ENCODE results near the gene CTAGE4. TPM values are rescaled to one million over a fixed set of nuclear protein-coding genes. Genes with fewer than 3 reads are reported as not detected.
"Not testable (repeated sequence)": the region's sequence is repeated elsewhere in the genome, so short reads cannot be mapped to it uniquely, and the experiment has no call there.

The CTAGE4 gene
- total RNA-seq, 1 donor: 1.7 TPM

DNA sequence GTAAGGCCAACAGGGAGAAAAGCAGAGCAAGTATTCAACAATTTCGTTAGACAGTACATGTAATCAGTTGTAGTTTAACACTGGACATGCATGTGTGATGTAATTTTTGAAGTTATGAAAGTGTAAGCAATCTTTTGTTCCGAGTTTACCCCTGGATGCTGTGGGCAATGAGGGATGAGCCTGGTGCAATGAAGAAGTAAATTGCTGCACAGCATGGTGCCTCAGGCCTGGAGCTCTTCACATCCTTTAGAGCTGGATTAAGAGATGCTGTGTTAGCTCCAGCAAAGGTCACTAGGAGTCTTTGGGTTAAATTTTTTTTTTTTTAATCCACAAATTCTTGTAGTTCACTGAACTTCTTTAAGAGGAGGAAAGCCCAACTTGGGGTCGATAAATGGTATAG lies 19.8 kb downstream of the CTAGE4 start:
- H3K4me3 ChIP-seq (ENCODE audit: low read depth, low read length); DNase-seq (ENCODE audit: low read depth): not testable (repeated sequence)

DNA sequence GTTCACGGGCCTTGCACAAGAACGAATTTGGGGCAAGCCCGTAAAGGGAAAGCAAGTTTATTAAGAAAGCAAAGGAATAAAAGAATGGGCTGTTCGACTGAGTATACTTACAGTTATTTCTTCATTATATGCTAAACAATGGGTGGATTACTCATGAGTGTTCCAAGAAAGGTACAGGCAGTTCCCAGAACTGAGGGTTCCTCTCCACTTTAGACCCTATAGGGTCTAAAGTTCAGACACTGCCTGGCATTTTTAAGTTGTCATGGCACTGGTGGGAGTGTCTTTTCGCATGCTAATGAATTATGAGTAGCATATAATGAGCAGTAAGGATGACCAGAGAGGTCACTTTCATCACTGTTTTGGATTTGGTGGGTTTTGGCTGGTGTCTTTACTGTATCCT lies 22.0 kb downstream of the CTAGE4 start:
- DNase-seq (ENCODE audit: low read depth); H3K4me3 ChIP-seq (ENCODE audit: low read depth, low read length): not testable (repeated sequence)

DNA sequence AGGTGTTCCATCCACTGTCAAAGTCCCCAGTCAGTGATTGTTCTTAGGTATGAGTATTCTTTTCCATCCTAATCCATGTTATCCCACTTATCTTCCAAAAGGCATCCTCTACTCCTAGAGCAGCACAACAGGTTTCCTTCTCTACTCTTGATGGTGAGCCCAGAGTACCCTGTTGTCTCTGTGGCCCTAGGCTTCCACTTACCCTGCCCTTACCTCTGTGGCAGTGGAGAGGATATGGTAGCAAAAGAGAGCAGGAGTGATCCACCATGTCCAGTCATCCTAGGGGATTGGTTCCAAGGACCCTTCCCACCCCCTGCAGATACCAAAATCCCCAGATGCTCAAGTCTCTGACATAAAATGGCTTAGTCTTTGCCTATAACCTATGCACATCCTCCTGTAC lies 33.9 kb downstream of the CTAGE4 start:
- H3K4me3 ChIP-seq (ENCODE audit: low read depth, low read length); DNase-seq (ENCODE audit: low read depth): not testable (repeated sequence)

DNA sequence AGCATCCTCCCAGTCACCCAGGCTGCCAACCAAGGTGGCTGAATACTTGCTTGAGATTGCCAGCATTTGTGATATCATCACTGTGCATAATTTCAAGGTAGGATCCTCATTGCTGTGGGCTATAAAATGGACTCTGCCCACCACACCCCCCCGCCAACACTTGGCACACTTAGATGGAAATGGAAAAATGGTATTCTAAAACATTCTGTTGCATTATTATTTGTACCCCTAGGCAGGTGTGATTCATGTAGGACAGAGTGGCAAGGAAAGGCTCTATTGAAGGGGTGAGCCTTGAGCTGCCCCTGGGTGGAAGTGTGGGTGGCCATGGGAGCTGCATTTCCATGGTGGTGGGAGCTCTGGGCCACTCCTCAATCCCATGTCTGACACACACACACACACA lies 35.3 kb downstream of the CTAGE4 start:
- DNase-seq (ENCODE audit: low read depth); H3K4me3 ChIP-seq (ENCODE audit: low read depth, low read length): not testable (repeated sequence)

DNA sequence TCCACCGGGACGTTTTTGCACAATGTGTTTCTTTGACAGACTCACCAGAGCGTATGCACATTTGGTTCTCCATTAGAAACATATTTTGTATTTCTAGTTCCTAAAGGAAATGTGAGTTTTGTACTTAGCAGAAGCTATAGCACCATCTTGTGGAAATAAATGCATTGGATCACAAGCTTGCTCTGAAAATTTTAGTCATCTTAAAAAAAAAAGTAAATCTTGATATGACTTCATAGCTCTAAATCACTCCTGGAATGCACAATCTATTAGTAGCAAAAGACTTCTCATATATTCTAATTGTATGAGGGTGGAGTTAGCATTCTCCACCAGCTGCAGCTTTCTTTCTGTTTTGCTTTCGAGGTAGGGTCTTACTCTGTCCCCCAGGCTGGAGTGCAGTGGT lies 35.9 kb downstream of the CTAGE4 start:
- DNase-seq (ENCODE audit: low read depth): not testable (repeated sequence)

DNA sequence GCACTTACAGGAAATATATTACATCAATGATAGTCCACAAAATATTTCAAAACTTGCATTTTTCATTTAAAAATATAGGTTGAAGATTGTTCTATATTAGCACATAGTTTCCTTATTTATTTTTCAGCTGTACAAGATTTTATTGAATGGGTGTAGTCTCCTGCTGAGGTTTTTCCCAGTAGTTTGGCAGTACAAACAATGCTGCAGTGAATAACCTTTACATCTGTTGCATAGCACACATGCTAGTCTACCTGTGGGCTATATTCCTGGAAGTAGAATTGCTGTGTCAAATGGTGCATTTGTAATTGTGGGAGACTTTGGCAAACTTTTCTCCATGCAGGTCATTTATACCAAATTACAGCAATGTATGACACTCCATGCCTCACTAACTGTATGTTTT lies 37.3 kb downstream of the CTAGE4 start:
- not testable (repeated sequence) for DNase-seq (ENCODE audit: low read depth); H3K4me3 ChIP-seq (ENCODE audit: low read depth, low read length)

More for the DNA sequence above, 35.9 kb downstream of the CTAGE4 start:
- not testable (repeated sequence) for H3K4me3 ChIP-seq (ENCODE audit: low read depth, low read length)

DNA sequence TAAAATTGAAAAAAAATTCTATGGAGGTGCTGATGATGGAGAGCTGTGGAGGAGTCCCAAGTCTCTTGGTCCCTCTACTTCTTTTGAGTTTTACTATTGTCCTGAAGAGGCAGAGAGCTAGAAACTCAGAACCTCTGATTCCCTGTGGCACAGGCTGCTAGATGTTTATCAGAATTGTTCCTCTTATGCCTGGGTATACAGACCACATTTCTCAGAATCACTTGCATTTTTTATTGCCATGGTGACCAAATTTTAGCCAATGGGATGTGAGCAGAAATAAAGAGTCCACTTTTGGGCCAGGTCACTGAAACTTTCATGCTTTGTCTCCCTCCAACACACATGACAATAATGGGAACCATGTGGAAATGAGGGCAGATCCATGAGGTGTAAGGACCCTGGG lies 40.4 kb downstream of the CTAGE4 start:
- H3K4me3 ChIP-seq (ENCODE audit: low read depth, low read length); DNase-seq (ENCODE audit: low read depth): not testable (repeated sequence)

DNA sequence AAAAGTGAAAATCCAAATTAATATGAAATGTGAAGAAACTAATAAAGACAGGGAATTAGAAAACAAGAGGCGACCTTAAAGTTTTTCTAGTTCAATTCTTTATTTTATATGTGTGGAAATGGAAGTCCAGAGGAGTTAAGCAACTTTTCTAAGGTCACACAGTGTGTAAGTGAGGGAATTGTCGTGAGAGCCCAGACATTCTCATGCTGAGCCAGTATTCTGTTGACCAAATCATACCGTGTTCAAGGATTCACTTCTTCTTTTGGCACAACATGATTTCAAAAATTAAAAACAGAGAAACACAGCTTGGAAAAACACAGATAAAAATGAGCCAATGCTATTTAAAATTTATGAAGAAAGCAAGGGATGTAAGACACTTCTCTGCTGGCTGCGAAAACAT lies 43.6 kb downstream of the CTAGE4 start:
- DNase-seq (ENCODE audit: low read depth); H3K4me3 ChIP-seq (ENCODE audit: low read depth, low read length): not testable (repeated sequence)

DNA sequence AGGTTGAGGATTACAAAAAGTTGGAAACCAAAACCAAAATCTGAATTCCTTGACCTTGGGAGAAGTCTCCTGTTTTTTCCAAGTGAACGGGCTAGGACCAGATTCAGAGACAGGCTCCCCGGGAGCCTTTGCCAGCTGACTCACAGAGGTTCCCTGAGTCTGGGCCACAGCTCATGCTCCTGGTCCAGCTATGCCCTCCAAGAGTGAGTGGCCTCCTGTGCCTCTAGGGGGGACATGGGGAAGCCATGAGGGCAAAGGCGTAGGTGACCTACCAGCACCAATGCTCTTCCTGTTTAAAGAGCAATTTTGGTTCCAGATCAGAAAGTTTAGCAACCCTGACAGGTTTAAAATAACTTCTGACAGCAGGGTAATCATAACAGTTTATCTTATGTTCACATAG lies 45.5 kb downstream of the CTAGE4 start:
- DNase-seq (ENCODE audit: low read depth); H3K4me3 ChIP-seq (ENCODE audit: low read depth, low read length): not testable (repeated sequence)

DNA sequence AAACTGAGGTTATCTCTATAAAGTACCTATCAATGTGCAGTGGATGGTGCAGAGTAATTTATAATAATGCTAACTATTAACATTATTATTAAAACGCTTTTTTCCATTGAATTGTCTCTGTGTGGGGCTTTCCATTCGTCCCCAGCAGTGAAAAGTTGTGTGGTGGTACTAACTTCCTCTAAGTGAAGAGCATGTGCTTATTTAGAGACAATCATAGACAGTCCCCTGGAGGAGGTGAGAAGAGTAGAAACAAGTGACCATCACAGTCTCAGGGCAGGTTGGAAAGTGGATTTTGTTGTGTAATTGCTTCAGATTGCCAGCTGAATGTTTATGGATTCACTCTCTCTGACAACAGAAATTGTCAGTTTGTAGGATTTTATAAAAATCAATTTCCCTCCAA lies 47.8 kb downstream of the CTAGE4 start:
- not testable (repeated sequence) for H3K4me3 ChIP-seq (ENCODE audit: low read depth, low read length); DNase-seq (ENCODE audit: low read depth)

DNA sequence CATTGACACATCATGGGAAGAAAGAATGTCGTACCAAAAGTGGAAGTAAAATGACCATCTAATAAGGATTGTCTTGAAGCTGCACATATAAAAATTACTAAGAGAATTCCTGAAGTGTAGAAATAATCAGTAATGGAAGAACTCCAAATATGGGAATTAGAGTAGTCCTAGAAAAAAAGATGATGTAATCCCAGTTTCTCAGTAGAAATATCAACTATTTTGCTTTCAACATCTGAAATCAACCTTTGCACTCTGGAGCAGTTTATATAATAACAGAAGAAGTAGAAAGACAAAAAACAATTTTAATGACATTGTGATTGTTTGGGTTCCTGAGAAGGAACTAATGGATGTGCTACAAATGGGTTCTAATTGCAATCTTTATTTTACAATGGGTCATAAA lies 49.8 kb downstream of the CTAGE4 start:
- DNase-seq (ENCODE audit: low read depth); H3K4me3 ChIP-seq (ENCODE audit: low read depth, low read length): not testable (repeated sequence)

Other genes starting within 250 kb of the CTAGE4 start
- gene OR2F2, start 248.2 kb upstream of the CTAGE4 start, total RNA-seq (ENCODE audit: low replicate concordance): not detected in 2 replicates
- gene OR2F1, start 228.6 kb upstream of the CTAGE4 start, total RNA-seq (ENCODE audit: low replicate concordance): 0.09 TPM in 1 of 2 replicates, not detected in the other
- gene OR6B1, start 183.1 kb upstream of the CTAGE4 start, total RNA-seq (ENCODE audit: low replicate concordance): not detected in 2 replicates
- not detected in 2 replicates for gene OR2A5, start 134.5 kb upstream of the CTAGE4 start, total RNA-seq (ENCODE audit: low replicate concordance)
- not detected in 2 replicates for gene OR2A25, start 113.7 kb upstream of the CTAGE4 start, total RNA-seq (ENCODE audit: low replicate concordance)
- gene OR2A12, start 97.2 kb upstream of the CTAGE4 start, total RNA-seq (ENCODE audit: low replicate concordance): not detected in 2 replicates
- gene OR2A2, start 73.9 kb upstream of the CTAGE4 start, total RNA-seq (ENCODE audit: low replicate concordance): not detected in 2 replicates
- not detected in 2 replicates for gene OR2A14, start 60.3 kb upstream of the CTAGE4 start, total RNA-seq (ENCODE audit: low replicate concordance)
- gene ARHGEF35, start 12.4 kb downstream of the CTAGE4 start, total RNA-seq (ENCODE audit: low replicate concordance): 1.1 and 2.7 TPM in 2 replicates
- not detected in 2 replicates for gene OR2A42, start 56.1 kb downstream of the CTAGE4 start, total RNA-seq (ENCODE audit: low replicate concordance)
- gene OR2A7, start 81.3 kb downstream of the CTAGE4 start, total RNA-seq (ENCODE audit: low replicate concordance): 0.81 and 0.98 TPM in 2 replicates
- 6.2 TPM in 1 of 2 replicates, not detected in the other for gene CTAGE8, start 85.8 kb downstream of the CTAGE4 start, total RNA-seq (ENCODE audit: low replicate concordance)
- gene OR2A1, start 129.0 kb downstream of the CTAGE4 start, total RNA-seq (ENCODE audit: low replicate concordance): 0.27 TPM in 1 of 2 replicates, not detected in the other
- gene ARHGEF5, start 171.9 kb downstream of the CTAGE4 start, total RNA-seq (ENCODE audit: low replicate concordance): 1.6 and 3.2 TPM in 2 replicates
- not detected in 2 replicates for gene NOBOX, start 220.2 kb downstream of the CTAGE4 start, total RNA-seq (ENCODE audit: low replicate concordance)

All from fibroblast of the aortic adventitia (primary cell).